IMR-90 (cell line): ENCODE measurements around the gene ANTXR1. TPM values are rescaled to one million over a fixed set of nuclear protein-coding genes. Genes with fewer than 3 reads are reported as not detected.

Experiments used
- ATAC-seq: fragments of 200-7000 bp; cut with Tn5 transposase; 2 replicates; pipeline ENCODE4 v1.9.1; 2020; ENCODE audit warnings: low read depth, mild to moderate bottlenecking, moderate library complexity
- BruUV-seq: library from RNA; stranded (reverse); fragments of 400-500 nt; replicated peaks from 2 replicates; lab custom pipeline; 2021; lab: Mats Ljungman, UMichigan
- CTCF ChIA-PET: fragments of 300-600 bp; formaldehyde crosslinking; extraction: SDS; loops from one replicate; lab custom pipeline; 2021; ENCODE audit warnings: antibody characterized with exemption; lab: Yijun Ruan, JAX
- POLR2A ChIA-PET: fragments of 300-600 bp; sonication (Branson Sonifier 250); formaldehyde crosslinking; loops from one replicate; lab custom pipeline; 2022; ENCODE audit warnings: antibody characterized with exemption; ENCODE audit not compliant: unreplicated experiment; lab: Charles Lee
- DNase-seq: peaks from one replicate; pipeline ENCODE4 v3.0.0; 2013
- H2AFZ ChIP-seq: replicated peaks from 2 replicates; pipeline ENCODE3; 2013; ENCODE audit warnings: low read length, mild to moderate bottlenecking; ENCODE audit not compliant: poor library complexity
- H2AK5ac ChIP-seq: 2 replicates; pipeline ENCODE4 v1.6.1; 2013; ENCODE audit warnings: low read depth, low read length, inconsistent platforms
- H2AK9ac ChIP-seq: replicated peaks from 2 replicates; pipeline ENCODE3; 2013; ENCODE audit warnings: mild to moderate bottlenecking, low read depth, low read length, moderate library complexity; ENCODE audit not compliant: poor library complexity
- H2BK120ac ChIP-seq: 2 replicates; pipeline ENCODE4 v1.6.1; 2013; ENCODE audit warnings: low read depth, low read length, inconsistent platforms
- H2BK15ac ChIP-seq: 3 replicates; pipeline ENCODE4 v1.6.1; 2013; ENCODE audit warnings: low read depth, low read length, inconsistent platforms
- H2BK20ac ChIP-seq: 2 replicates; pipeline ENCODE4 v1.6.1; 2013; ENCODE audit warnings: low read depth, mild to moderate bottlenecking, inconsistent platforms, low read length, moderate library complexity
- H2BK5ac ChIP-seq: 2 replicates; pipeline ENCODE4 v1.6.1; 2013; ENCODE audit warnings: mild to moderate bottlenecking, low read depth, low read length, inconsistent platforms; ENCODE audit not compliant: poor library complexity, severe bottlenecking
- H3K14ac ChIP-seq: replicated peaks from 2 replicates; pipeline ENCODE4 v1.6.1; 2013; ENCODE audit warnings: low read depth, low read length, inconsistent platforms
- H3K18ac ChIP-seq: 2 replicates; pipeline ENCODE4 v1.6.1; 2013; ENCODE audit warnings: low read depth, low read length, control low read depth
- H3K23ac ChIP-seq: 2 replicates; pipeline ENCODE4 v1.6.1; 2013; ENCODE audit warnings: low read depth, low read length, inconsistent platforms
- H3K27ac ChIP-seq: 2 replicates; pipeline ENCODE4 v1.5.1; 2013; ENCODE audit warnings: mild to moderate bottlenecking, control low read depth, low read length; ENCODE audit not compliant: insufficient read depth
- H3K27me3 ChIP-seq: 2 replicates; pipeline ENCODE4 v1.6.1; 2013; ENCODE audit warnings: low read length; ENCODE audit not compliant: control insufficient read depth, insufficient read depth
- H3K36me3 ChIP-seq: 2 replicates; pipeline ENCODE4 v1.6.1; 2013; ENCODE audit warnings: low read length, mixed read lengths; ENCODE audit not compliant: control insufficient read depth, insufficient read depth
- H3K4ac ChIP-seq: 2 replicates; pipeline ENCODE4 v1.6.1; 2013; ENCODE audit warnings: low read depth, low read length, inconsistent platforms
- H3K4me1 ChIP-seq: 2 replicates; pipeline ENCODE4 v1.6.1; 2013; ENCODE audit warnings: low read length, mixed read lengths; ENCODE audit not compliant: control insufficient read depth, insufficient read depth
- H3K4me2 ChIP-seq: 2 replicates; pipeline ENCODE4 v1.6.1; 2013; ENCODE audit warnings: low read depth, mild to moderate bottlenecking, control low read depth, low read length, moderate library complexity
- H3K4me3 ChIP-seq: 2 replicates; pipeline ENCODE4 v1.5.1; 2013; ENCODE audit warnings: low read depth, mild to moderate bottlenecking, control low read depth, low read length, moderate library complexity; ENCODE audit not compliant: insufficient read depth
- H3K56ac ChIP-seq: 2 replicates; pipeline ENCODE4 v1.6.1; 2013; ENCODE audit warnings: low read length, inconsistent platforms; ENCODE audit not compliant: insufficient read depth; ENCODE audit errors: extremely low read depth
- H3K79me1 ChIP-seq, 2 experiments: 2 replicates each; pipeline ENCODE4 v1.6.1; 2013; ENCODE audit warnings: low read length in 2 of 2, inconsistent platforms in 1 of 2, low read depth in 1 of 2
- H3K9ac ChIP-seq: 2 replicates; pipeline ENCODE4 v1.6.1; 2013; ENCODE audit warnings: low read depth, low read length, control low read depth
- H3K9me1 ChIP-seq: 2 replicates; pipeline ENCODE4 v1.6.1; 2013; ENCODE audit warnings: low read length, inconsistent platforms; ENCODE audit not compliant: insufficient read depth
- H3K9me3 ChIP-seq: 2 replicates; pipeline ENCODE4 v1.6.1; 2013; ENCODE audit warnings: low read length; ENCODE audit not compliant: control insufficient read depth, insufficient read depth
- H4K20me1 ChIP-seq: 2 replicates; pipeline ENCODE4 v1.6.1; 2013; ENCODE audit warnings: low read length, inconsistent platforms; ENCODE audit not compliant: insufficient read depth
- H4K5ac ChIP-seq: 2 replicates; pipeline ENCODE4 v1.6.1; 2013; ENCODE audit warnings: mild to moderate bottlenecking, low read depth, low read length, control low read depth
- H4K8ac ChIP-seq, 2 experiments: 2 replicates each; pipeline ENCODE4 v1.6.1; 2013; ENCODE audit warnings: low read depth in 2 of 2, low read length in 2 of 2, control low read depth in 1 of 2, inconsistent platforms in 1 of 2
- H4K91ac ChIP-seq: 2 replicates; pipeline ENCODE4 v1.6.1; 2013; ENCODE audit warnings: low read depth, low read length, inconsistent platforms; ENCODE audit not compliant: insufficient read depth
- BHLHE40 ChIP-seq: fragments of 150-350 bp; IDR thresholded peaks from 2 replicates; pipeline ENCODE4 v1.6.1; 2016; ENCODE audit warnings: mild to moderate bottlenecking, low read depth, low read length
- CEBPB ChIP-seq: IDR thresholded peaks from 2 replicates; pipeline ENCODE4 v1.6.1; 2012; ENCODE audit warnings: low read depth, low read length, improper control_type of control experiment
- CHD1 ChIP-seq: IDR thresholded peaks from 2 replicates; pipeline ENCODE4 v1.6.1; 2012; ENCODE audit warnings: low read depth, low read length, improper control_type of control experiment
- ELK1 ChIP-seq: fragments of 150-350 bp; IDR thresholded peaks from 2 replicates; pipeline ENCODE4 v1.6.1; 2016; ENCODE audit warnings: low read depth, mild to moderate bottlenecking, low read length, moderate library complexity, borderline replicate concordance
- FOS ChIP-seq: fragments of 150-350 bp; IDR thresholded peaks from 2 replicates; pipeline ENCODE4 v1.6.1; 2016; ENCODE audit warnings: low read depth, low read length
- MAFK ChIP-seq: IDR thresholded peaks from 2 replicates; pipeline ENCODE4 v1.6.1; 2012; ENCODE audit warnings: low read depth, low read length, improper control_type of control experiment
- MAZ ChIP-seq: IDR thresholded peaks from 2 replicates; pipeline ENCODE4 v1.6.1; 2012; ENCODE audit warnings: low read depth, mild to moderate bottlenecking, low read length, improper control_type of control experiment, moderate library complexity, borderline replicate concordance
- MXI1 ChIP-seq: IDR thresholded peaks from 2 replicates; pipeline ENCODE4 v1.6.1; 2012; ENCODE audit warnings: low read depth, mild to moderate bottlenecking, low read length, moderate library complexity, borderline replicate concordance
- NFE2L2 ChIP-seq: fragments of 150-350 bp; IDR thresholded peaks from 2 replicates; pipeline ENCODE4 v1.6.1; 2016; ENCODE audit warnings: low read depth, mild to moderate bottlenecking, low read length
- POLR2A ChIP-seq: IDR thresholded peaks from 2 replicates; pipeline ENCODE4 v1.6.1; 2012; ENCODE audit warnings: mild to moderate bottlenecking, low read depth, low read length
- RAD21 ChIP-seq: IDR thresholded peaks from 2 replicates; pipeline ENCODE4 v1.6.1; 2012; ENCODE audit warnings: low read length, improper control_type of control experiment
- RCOR1 ChIP-seq: IDR thresholded peaks from 2 replicates; pipeline ENCODE4 v1.6.1; 2012; ENCODE audit warnings: mild to moderate bottlenecking, low read length, improper control_type of control experiment; ENCODE audit not compliant: insufficient replicate concordance
- RFX5 ChIP-seq: IDR thresholded peaks from 2 replicates; pipeline ENCODE4 v1.8.0; 2012; ENCODE audit warnings: low read depth, mild to moderate bottlenecking, low read length, moderate library complexity
- SMC3 ChIP-seq: fragments of 150-350 bp; IDR thresholded peaks from 2 replicates; pipeline ENCODE4 v1.6.1; 2016; ENCODE audit warnings: low read depth, mild to moderate bottlenecking, antibody characterized with exemption, low read length, moderate library complexity
- USF2 ChIP-seq: fragments of 150-350 bp; IDR thresholded peaks from 2 replicates; pipeline ENCODE4 v1.6.1; 2017; ENCODE audit warnings: mild to moderate bottlenecking, antibody characterized with exemption, low read length, low read depth
- WGBS, 2 experiments: methylation state at CpG; one replicate each; pipeline versions ENCODE4 v1.1.5 to v1.1.7; 2013; ENCODE audit warnings: missing lambda C conversion rate in 2 of 2; ENCODE audit not compliant: insufficient read length in 1 of 2; ENCODE audit errors: extremely low coverage in 2 of 2; 5-methylcytosine and 5-hydroxymethylcytosine counted together
- dilution Hi-C: fragments of 300-500 bp; cut with HindIII; formaldehyde crosslinking; loops from one replicate; pipeline ENCODE4 v1.14.3; 2018; ENCODE audit warnings: low sequenced_read_pairs; ENCODE audit not compliant: unreplicated experiment
- in situ Hi-C: fragments of 300-500 bp; cut with MboI; formaldehyde crosslinking; loops from 3 replicates; pipeline ENCODE4 v1.14.3; 2019; ENCODE audit warnings: low sequenced_read_pairs, inconsistent platforms, mixed read lengths
- intact Hi-C: fragments of 100-400 bp; cut with micrococcal nuclease; formaldehyde crosslinking; loops from 2 replicates; pipeline ENCODE4 v1.10.0; 2022
- polyA plus RNA-seq, 3 experiments: library from polyadenylated mRNA; depleted of rRNA; stranded (reverse); fragments of >200 nt; gene quantifications; 2 replicates each; pipeline ENCODE4 v1.2.3, GENCODE V29; 2012; ENCODE audit warnings: low replicate concordance in 1 of 3
- total RNA-seq: library from RNA; depleted of rRNA; stranded (reverse); fragments of >200 nt; gene quantifications from 2 replicates; pipeline ENCODE4 v1.2.3, GENCODE V29; 2012
- TF ChIP-seq, protein P1 (sequence below): conservative IDR thresholded peaks from 2 replicates; pipeline ENCODE4 v1.5.1; 2012; ENCODE audit warnings: mild to moderate bottlenecking, low read depth, low read length, improper control_type of control experiment

ANTXR1 gene
- total and polyA plus RNA-seq, 2 of the 4 experiments (the other 2 are of a cell fraction) = 27.2 to 36.9 TPM

DNA sequence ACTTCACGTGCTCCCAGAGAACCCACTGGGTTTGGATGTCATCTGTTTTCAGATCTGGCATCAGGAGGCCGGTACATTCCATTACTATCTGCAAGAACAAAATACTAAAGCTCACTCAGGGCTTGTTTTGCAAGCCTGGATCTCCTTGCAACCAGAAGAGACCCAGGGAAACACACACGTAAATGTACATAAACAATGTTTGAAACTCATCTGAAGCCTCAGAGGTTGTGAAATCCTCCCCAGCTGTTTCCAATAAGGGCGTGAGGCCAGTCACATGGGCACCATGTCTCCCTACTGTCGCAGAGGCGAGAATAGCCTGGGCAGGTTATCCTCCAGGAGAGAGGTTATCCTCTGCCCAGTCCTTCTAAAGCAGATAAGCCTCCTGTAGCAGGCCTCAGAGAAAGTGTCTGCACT lies 187.1 kb downstream of the ANTXR1 start:
- in situ Hi-C loops (no loop called here), dilution Hi-C loops (no loop called here), intact Hi-C loops (loop anchor here (1.0 to 5.0 kb wide), 2 partner anchors 22 to 107 kb away; no protein-coding TSS in a partner anchor)
- DNase-seq = peak; percentile 95
- peak overlapping the region; percentile 74 for H2BK120ac ChIP-seq
- no peak overlapping the region for H2AK9ac ChIP-seq
- peak; percentile 72 for ATAC-seq
- peak overlapping the region; percentile 73 for H3K4ac ChIP-seq
- H3K23ac ChIP-seq = peak overlapping the region; percentile 59; the same call in 1 of the 2 replicates
- 65% methylated on average over 5 of the region's 6 CpGs; no CpG with 5 or more reads in 1 of the 2 experiments for WGBS, 2 experiments
- H4K91ac ChIP-seq = peak overlapping the region; percentile 70
- peak overlapping the region; percentile 41 to 74 for H4K8ac ChIP-seq
- peak overlapping the region; percentile 8; the same call in 1 of the 2 replicates for H3K4me2 ChIP-seq
- H4K5ac ChIP-seq = peak overlapping the region; percentile 93
- H3K79me1 ChIP-seq = peaks cover 20 to 48% of the 10 kb centered on the region in 2 experiments
- H2AK5ac ChIP-seq = peak overlapping the region; percentile 57
- no peak overlapping the region for H3K9ac ChIP-seq
- peak overlapping the region; percentile 91 for H2BK5ac ChIP-seq
- H2BK15ac ChIP-seq = peak overlapping the region; percentile 49
- H3K18ac ChIP-seq = peak overlapping the region; percentile 85
- H3K9me3 ChIP-seq = no peaks in the 10 kb centered on the region
- H2AFZ ChIP-seq = peak overlapping the region; percentile 8
- H4K20me1 ChIP-seq = no peaks in the 10 kb centered on the region
- H3K27me3 ChIP-seq = no peaks in the 10 kb centered on the region
- no TSS peak for BruUV-seq
- ChIA-PET CTCF (no interaction called here), POLR2A (interaction anchor here (0.6 kb wide), 1 partner anchor 185 kb away, joined by 4 read pairs; no protein-coding TSS in a partner anchor)
- peaks cover 21% of the 10 kb centered on the region for H3K9me1 ChIP-seq
- H3K27ac ChIP-seq = peak overlapping the region; percentile 76; the same call in 1 of the 2 replicates
- H3K4me1 ChIP-seq = peaks cover 26% of the 10 kb centered on the region
- peak overlapping the region; percentile 32; the same call in 1 of the 2 replicates for H3K56ac ChIP-seq
- H2BK20ac ChIP-seq = peak overlapping the region; percentile 60
- no peak overlapping the region for H3K4me3 ChIP-seq
- H3K14ac ChIP-seq = peak overlapping the region; percentile 86
- TF ChIP-seq RFX5 (no peak), NFE2L2 (no peak), RAD21 (no peak), MXI1 (no peak), FOS (no peak), CHD1 (no peak), USF2 (peak; percentile 92), POLR2A (no peak), CEBPB (peak; percentile 96), MAFK (no peak), MAZ (no peak), RCOR1 (peak; percentile 30), SMC3 (no peak), BHLHE40 (peak; percentile 45; the same call in 1 of the 2 replicates), ELK1 (no peak)
- TF ChIP-seq, protein P1, sequence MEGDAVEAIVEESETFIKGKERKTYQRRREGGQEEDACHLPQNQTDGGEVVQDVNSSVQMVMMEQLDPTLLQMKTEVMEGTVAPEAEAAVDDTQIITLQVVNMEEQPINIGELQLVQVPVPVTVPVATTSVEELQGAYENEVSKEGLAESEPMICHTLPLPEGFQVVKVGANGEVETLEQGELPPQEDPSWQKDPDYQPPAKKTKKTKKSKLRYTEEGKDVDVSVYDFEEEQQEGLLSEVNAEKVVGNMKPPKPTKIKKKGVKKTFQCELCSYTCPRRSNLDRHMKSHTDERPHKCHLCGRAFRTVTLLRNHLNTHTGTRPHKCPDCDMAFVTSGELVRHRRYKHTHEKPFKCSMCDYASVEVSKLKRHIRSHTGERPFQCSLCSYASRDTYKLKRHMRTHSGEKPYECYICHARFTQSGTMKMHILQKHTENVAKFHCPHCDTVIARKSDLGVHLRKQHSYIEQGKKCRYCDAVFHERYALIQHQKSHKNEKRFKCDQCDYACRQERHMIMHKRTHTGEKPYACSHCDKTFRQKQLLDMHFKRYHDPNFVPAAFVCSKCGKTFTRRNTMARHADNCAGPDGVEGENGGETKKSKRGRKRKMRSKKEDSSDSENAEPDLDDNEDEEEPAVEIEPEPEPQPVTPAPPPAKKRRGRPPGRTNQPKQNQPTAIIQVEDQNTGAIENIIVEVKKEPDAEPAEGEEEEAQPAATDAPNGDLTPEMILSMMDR = no peak
- H3K36me3 ChIP-seq = peaks cover 44% of the 10 kb centered on the region
